SK-N-SH treated with all-trans-retinoic acid at 6 μM for 48 hours (cell line): ENCODE data around the gene TPCN1.

Experiments used
- BACH2 ChIP-seq: fragments of 250-450 bp; sonication (Bioruptor Pico); IDR thresholded peaks from 2 replicates; pipeline ENCODE4 v1.9.0; 2021; ENCODE audit warnings: mild to moderate bottlenecking, borderline replicate concordance
- GLIS3 ChIP-seq: fragments of 250-450 bp; sonication (Bioruptor Pico); IDR thresholded peaks from 2 replicates; pipeline ENCODE4 v1.5.0; 2020; ENCODE audit warnings: mild to moderate bottlenecking, moderate library complexity
- ISL1 ChIP-seq: fragments of 250-450 bp; sonication (Bioruptor Pico); IDR thresholded peaks from 2 replicates; pipeline ENCODE4 v2.1.2; 2022; ENCODE audit warnings: mild to moderate bottlenecking, moderate library complexity
- OSR1 ChIP-seq: fragments of 250-450 bp; sonication (Bioruptor Pico); IDR thresholded peaks from 2 replicates; pipeline ENCODE4 v1.8.0; 2022; ENCODE audit warnings: moderate library complexity, mild to moderate bottlenecking, inconsistent platforms
- PPARA ChIP-seq: fragments of 250-450 bp; sonication (Bioruptor Pico); IDR thresholded peaks from 2 replicates; pipeline ENCODE4 v1.5.0; 2020; ENCODE audit warnings: mild to moderate bottlenecking, borderline replicate concordance
- RARB ChIP-seq: fragments of 250-450 bp; sonication (Bioruptor Pico); IDR thresholded peaks from 2 replicates; pipeline ENCODE4 v1.8.0; 2021; ENCODE audit warnings: mild to moderate bottlenecking, moderate library complexity
- ZFP3 ChIP-seq: fragments of 250-450 bp; sonication (Bioruptor Pico); IDR thresholded peaks from 2 replicates; pipeline ENCODE4 v1.5.0; 2020; ENCODE audit warnings: mild to moderate bottlenecking, moderate library complexity
- ZFP30 ChIP-seq: fragments of 450-650 bp; formaldehyde crosslinking; IDR thresholded peaks from 2 replicates; pipeline ENCODE4 v1.5.0; 2022; ENCODE audit warnings: mild to moderate bottlenecking, moderate library complexity
- TF ChIP-seq, protein P1 (sequence below): fragments of 250-450 bp; sonication (Bioruptor Pico); IDR thresholded peaks from 2 replicates; pipeline ENCODE4 v1.8.0; 2020; ENCODE audit warnings: mild to moderate bottlenecking, moderate library complexity, borderline replicate concordance
- TF ChIP-seq, protein P2 (sequence below): fragments of 250-450 bp; sonication (Bioruptor Pico); IDR thresholded peaks from 2 replicates; pipeline ENCODE4 v1.5.0; 2020; ENCODE audit warnings: mild to moderate bottlenecking, moderate library complexity
- TF ChIP-seq, protein P3 (sequence below): fragments of 250-450 bp; sonication (Bioruptor Pico); IDR thresholded peaks from 2 replicates; pipeline ENCODE4 v1.5.1; 2020; ENCODE audit warnings: low read depth, mild to moderate bottlenecking, moderate library complexity

DNA sequence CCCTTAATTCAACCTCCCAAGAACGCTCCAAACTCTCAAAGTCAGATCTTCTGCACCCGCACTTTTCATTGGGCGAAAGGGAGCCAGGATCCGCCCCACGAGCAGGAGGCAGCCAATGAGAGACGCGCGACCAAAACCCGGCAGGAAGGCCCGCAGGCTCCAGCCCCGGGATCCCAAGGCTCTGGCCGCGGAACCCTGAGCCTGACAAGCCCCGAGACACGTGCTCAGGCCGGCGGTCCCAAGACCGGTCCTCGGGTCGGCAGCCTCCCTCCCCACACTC lies 36.4 kb upstream of the TPCN1 start:
- TF ChIP-seq, protein P1, sequence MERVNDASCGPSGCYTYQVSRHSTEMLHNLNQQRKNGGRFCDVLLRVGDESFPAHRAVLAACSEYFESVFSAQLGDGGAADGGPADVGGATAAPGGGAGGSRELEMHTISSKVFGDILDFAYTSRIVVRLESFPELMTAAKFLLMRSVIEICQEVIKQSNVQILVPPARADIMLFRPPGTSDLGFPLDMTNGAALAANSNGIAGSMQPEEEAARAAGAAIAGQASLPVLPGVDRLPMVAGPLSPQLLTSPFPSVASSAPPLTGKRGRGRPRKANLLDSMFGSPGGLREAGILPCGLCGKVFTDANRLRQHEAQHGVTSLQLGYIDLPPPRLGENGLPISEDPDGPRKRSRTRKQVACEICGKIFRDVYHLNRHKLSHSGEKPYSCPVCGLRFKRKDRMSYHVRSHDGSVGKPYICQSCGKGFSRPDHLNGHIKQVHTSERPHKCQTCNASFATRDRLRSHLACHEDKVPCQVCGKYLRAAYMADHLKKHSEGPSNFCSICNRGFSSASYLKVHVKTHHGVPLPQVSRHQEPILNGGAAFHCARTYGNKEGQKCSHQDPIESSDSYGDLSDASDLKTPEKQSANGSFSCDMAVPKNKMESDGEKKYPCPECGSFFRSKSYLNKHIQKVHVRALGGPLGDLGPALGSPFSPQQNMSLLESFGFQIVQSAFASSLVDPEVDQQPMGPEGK, result no peak
- TF ChIP-seq, protein P2, sequence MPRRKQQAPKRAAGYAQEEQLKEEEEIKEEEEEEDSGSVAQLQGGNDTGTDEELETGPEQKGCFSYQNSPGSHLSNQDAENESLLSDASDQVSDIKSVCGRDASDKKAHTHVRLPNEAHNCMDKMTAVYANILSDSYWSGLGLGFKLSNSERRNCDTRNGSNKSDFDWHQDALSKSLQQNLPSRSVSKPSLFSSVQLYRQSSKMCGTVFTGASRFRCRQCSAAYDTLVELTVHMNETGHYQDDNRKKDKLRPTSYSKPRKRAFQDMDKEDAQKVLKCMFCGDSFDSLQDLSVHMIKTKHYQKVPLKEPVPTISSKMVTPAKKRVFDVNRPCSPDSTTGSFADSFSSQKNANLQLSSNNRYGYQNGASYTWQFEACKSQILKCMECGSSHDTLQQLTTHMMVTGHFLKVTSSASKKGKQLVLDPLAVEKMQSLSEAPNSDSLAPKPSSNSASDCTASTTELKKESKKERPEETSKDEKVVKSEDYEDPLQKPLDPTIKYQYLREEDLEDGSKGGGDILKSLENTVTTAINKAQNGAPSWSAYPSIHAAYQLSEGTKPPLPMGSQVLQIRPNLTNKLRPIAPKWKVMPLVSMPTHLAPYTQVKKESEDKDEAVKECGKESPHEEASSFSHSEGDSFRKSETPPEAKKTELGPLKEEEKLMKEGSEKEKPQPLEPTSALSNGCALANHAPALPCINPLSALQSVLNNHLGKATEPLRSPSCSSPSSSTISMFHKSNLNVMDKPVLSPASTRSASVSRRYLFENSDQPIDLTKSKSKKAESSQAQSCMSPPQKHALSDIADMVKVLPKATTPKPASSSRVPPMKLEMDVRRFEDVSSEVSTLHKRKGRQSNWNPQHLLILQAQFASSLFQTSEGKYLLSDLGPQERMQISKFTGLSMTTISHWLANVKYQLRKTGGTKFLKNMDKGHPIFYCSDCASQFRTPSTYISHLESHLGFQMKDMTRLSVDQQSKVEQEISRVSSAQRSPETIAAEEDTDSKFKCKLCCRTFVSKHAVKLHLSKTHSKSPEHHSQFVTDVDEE (CRISPR knock-in tag), result no peak
- no peak for TF ChIP-seq ISL1 (CRISPR knock-in tag)
- TF ChIP-seq PPARA, result no peak
- TF ChIP-seq BACH2 (CRISPR knock-in tag), result no peak
- TF ChIP-seq OSR1, result no peak
- TF ChIP-seq GLIS3 (CRISPR knock-in tag), result no peak
- TF ChIP-seq ZFP3 (CRISPR knock-in tag), result no peak
- TF ChIP-seq RARB (CRISPR knock-in tag), result no peak
- TF ChIP-seq, protein P3, sequence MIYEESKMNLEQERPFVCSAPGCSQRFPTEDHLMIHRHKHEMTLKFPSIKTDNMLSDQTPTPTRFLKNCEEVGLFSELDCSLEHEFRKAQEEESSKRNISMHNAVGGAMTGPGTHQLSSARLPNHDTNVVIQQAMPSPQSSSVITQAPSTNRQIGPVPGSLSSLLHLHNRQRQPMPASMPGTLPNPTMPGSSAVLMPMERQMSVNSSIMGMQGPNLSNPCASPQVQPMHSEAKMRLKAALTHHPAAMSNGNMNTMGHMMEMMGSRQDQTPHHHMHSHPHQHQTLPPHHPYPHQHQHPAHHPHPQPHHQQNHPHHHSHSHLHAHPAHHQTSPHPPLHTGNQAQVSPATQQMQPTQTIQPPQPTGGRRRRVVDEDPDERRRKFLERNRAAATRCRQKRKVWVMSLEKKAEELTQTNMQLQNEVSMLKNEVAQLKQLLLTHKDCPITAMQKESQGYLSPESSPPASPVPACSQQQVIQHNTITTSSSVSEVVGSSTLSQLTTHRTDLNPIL (CRISPR knock-in tag), result no peak
- TF ChIP-seq ZFP30 (CRISPR knock-in tag), result no peak
